ENCODE results near the gene RELL1.
A peak's percentile ranks its signal among the peaks of the same experiment; 100 is the strongest.
"Not testable (repeated sequence)": the region's sequence is repeated elsewhere in the genome, so short reads cannot be mapped to it uniquely, and the experiment has no call there.

Gene RELL1

GRCh38 chr4:37693030-37693429 is 6.9 kb upstream of the RELL1 start:
- DNase-seq (ENCODE audit: low read depth, low spot score): no peak

GRCh38 chr4:37690976-37691375 is 4.8 kb upstream of the RELL1 start:
- no peak for DNase-seq (ENCODE audit: low read depth, low spot score)

- DNase-seq (ENCODE audit: low read depth, low spot score): no peak
Observed at GRCh38 chr4:37689353-37690095, 3.3 kb upstream of the RELL1 start.

- no peak for DNase-seq (ENCODE audit: low read depth, low spot score)
Observed at GRCh38 chr4:37687681-37688080, 1.5 kb upstream of the RELL1 start.

GRCh38 chr4:37687194-37687562 is 1.0 kb upstream of the RELL1 start:
- DNase-seq (ENCODE audit: low read depth, low spot score): no peak

- DNase-seq (ENCODE audit: low read depth, low spot score): no peak
Observed at GRCh38 chr4:37685823-37686372, 278 bp downstream of the RELL1 start.

GRCh38 chr4:37685161-37685822 is 884 bp downstream of the RELL1 start:
- peak; percentile 27 for DNase-seq (ENCODE audit: low read depth, low spot score)

GRCh38 chr4:37684154-37684553 is 2.0 kb downstream of the RELL1 start:
- DNase-seq (ENCODE audit: low read depth, low spot score): no peak

GRCh38 chr4:37682701-37683401 is 3.3 kb downstream of the RELL1 start:
- DNase-seq (ENCODE audit: low read depth, low spot score): no peak

GRCh38 chr4:37680089-37680488 is 6.1 kb downstream of the RELL1 start:
- no peak for DNase-seq (ENCODE audit: low read depth, low spot score)

GRCh38 chr4:37679301-37679700 is 6.9 kb downstream of the RELL1 start:
- no peak for DNase-seq (ENCODE audit: low read depth, low spot score)

- DNase-seq (ENCODE audit: low read depth, low spot score): no peak
Observed at GRCh38 chr4:37678624-37679023, 7.6 kb downstream of the RELL1 start.

GRCh38 chr4:37675587-37676290 is 10.4 kb downstream of the RELL1 start:
- no peak for DNase-seq (ENCODE audit: low read depth, low spot score)

- DNase-seq (ENCODE audit: low read depth, low spot score): no peak
Observed at GRCh38 chr4:37674439-37674838, 11.7 kb downstream of the RELL1 start.

GRCh38 chr4:37673538-37674192 is 12.5 kb downstream of the RELL1 start:
- no peak for DNase-seq (ENCODE audit: low read depth, low spot score)

- no peak for DNase-seq (ENCODE audit: low read depth, low spot score)
Observed at GRCh38 chr4:37671072-37671471, 15.1 kb downstream of the RELL1 start.

- no peak for DNase-seq (ENCODE audit: low read depth, low spot score)
Observed at GRCh38 chr4:37670249-37670648, 15.9 kb downstream of the RELL1 start.

- DNase-seq (ENCODE audit: low read depth, low spot score): not testable (repeated sequence)
Observed at GRCh38 chr4:37669124-37669523, 17.1 kb downstream of the RELL1 start.

GRCh38 chr4:37667197-37668100 is 18.7 kb downstream of the RELL1 start:
- no peak for DNase-seq (ENCODE audit: low read depth, low spot score)

GRCh38 chr4:37666625-37667071 is 19.5 kb downstream of the RELL1 start:
- peak; percentile 62 for DNase-seq (ENCODE audit: low read depth, low spot score)
